Stimulated activated CD4-positive, alpha-beta T cell treated with anti-CD3 and anti-CD28 coated beads, TNF-alpha, amount 100 ng/mL, for 4 hours (primary cell): ENCODE measurements around the gene OR10G8.

Experiments used
- DNase-seq, 3 experiments: peaks; one replicate each; pipeline ENCODE4 v3.0.0-alpha.2; 2020; ENCODE audit warnings: low read depth in 3 of 3

OR10G8 gene

GRCh38 chr11:124078591-124078990 is 52.0 kb downstream of the OR10G8 start:
- DNase-seq, result no peak

GRCh38 chr11:124079631-124080326 is 53.2 kb downstream of the OR10G8 start:
- DNase-seq, result no peak
